Coronary artery (tissue), 2 donors: ENCODE measurements around the gene ADAMTS3.
A peak's percentile ranks its signal among the peaks of the same experiment; 100 is the strongest.

Experiments
- DNase-seq: peaks from one replicate; pipeline ENCODE4 v3.0.0-alpha.2; 2017; ENCODE audit warnings: low spot score
- H3K27ac ChIP-seq, 2 donors: fragments of 200-600 bp; sonication (generic); one replicate each; pipeline ENCODE4 v1.5.1; 2016 to 2019
- H3K4me3 ChIP-seq: fragments of 200-600 bp; sonication (generic); 2 replicates; pipeline ENCODE4 v1.5.1; 2016; ENCODE audit warnings: mild to moderate bottlenecking, moderate library complexity
- TF ChIP-seq, protein P1 (sequence below): fragments of 200-600 bp; sonication (generic); IDR thresholded peaks from one replicate; pipeline ENCODE4 v1.5.1; 2019; ENCODE audit warnings: antibody characterized with exemption

ADAMTS3 gene

DNA sequence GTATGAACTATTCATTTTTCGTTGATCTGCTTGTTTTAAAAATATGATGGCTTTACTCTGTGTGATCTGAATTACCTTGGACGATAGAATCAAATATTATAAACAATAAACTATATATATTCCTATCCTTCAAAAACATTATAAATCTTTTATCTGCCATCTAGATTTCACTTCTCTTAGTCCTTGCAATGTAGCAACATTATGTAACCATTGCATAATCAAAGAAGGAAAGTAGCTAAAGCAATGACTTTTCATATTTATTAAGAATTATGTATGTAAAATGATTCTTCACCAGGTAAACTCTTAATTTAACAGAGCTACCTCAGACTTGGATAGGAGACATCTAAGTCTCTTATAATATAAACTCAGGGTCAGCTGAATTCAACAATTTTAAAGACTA lies 210.5 kb downstream of the ADAMTS3 start:
- no peak overlapping the region for H3K27ac ChIP-seq
- no peak overlapping the region for H3K4me3 ChIP-seq
- no peak for DNase-seq
- TF ChIP-seq, protein P1, sequence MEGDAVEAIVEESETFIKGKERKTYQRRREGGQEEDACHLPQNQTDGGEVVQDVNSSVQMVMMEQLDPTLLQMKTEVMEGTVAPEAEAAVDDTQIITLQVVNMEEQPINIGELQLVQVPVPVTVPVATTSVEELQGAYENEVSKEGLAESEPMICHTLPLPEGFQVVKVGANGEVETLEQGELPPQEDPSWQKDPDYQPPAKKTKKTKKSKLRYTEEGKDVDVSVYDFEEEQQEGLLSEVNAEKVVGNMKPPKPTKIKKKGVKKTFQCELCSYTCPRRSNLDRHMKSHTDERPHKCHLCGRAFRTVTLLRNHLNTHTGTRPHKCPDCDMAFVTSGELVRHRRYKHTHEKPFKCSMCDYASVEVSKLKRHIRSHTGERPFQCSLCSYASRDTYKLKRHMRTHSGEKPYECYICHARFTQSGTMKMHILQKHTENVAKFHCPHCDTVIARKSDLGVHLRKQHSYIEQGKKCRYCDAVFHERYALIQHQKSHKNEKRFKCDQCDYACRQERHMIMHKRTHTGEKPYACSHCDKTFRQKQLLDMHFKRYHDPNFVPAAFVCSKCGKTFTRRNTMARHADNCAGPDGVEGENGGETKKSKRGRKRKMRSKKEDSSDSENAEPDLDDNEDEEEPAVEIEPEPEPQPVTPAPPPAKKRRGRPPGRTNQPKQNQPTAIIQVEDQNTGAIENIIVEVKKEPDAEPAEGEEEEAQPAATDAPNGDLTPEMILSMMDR: no peak

DNA sequence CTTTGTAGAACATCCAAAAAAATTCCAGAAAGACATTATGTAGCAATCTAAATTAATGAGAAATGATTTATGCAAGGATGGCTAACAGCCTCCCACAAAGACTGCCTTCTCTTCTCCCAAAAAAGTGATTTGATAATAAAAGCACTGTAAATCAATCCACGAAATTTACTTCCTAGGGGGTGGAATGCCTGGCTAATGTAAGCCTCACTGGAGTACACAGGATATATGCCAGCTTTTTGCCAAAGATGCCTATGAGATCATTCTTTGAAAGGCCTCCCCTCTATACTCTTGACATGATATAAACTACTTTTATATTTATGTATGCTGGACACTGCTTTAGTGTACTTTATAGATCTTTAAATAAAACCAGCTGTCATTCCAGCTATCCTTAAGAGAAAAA lies 211.1 kb downstream of the ADAMTS3 start:
- Histone ChIP-seq H3K4me3 (no peak overlapping the region), H3K27ac (no peak overlapping the region)
- TF ChIP-seq, protein P1: no peak
- no peak for DNase-seq

DNA sequence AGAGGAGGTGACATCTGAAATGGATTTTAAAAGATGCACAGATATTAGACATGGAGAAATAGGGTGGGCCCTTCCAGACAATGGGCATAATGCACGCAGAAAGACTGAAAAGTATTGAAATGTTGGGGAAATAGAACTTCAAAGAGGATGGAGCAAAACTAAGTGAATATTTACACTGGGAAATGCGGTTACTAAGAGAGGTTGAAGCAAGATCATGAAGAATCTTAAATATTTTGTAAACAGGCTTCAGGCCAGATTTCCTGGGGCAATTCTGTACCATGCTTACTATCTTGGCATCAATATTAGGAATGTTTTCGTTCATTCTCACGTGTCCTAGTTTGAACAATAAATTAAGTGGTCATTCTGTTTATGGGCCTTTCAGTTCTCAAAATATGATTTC lies 216.3 kb downstream of the ADAMTS3 start:
- Histone ChIP-seq H3K4me3 (no peak overlapping the region), H3K27ac (no peak overlapping the region)
- TF ChIP-seq, protein P1: no peak
- DNase-seq: no peak

DNA sequence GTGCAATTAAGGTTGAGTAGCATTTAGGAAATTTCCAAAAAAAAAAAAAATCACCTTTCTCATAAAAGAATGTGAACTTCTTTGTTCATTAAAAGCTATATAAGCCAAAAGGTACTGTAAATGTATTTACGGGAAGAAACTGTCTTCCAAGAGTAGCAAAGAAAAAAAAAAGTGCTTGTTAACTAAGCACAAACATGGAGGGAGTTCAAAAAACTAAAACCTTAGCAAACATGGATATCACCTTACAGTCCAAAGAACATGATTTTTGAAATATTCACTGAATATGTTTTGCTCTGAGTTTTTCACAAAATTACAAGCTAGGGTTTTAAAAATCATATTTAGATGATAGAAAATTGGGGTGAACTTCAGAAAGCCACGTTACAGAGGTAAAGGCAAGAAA lies 217.5 kb downstream of the ADAMTS3 start:
- DNase-seq: no peak

DNA sequence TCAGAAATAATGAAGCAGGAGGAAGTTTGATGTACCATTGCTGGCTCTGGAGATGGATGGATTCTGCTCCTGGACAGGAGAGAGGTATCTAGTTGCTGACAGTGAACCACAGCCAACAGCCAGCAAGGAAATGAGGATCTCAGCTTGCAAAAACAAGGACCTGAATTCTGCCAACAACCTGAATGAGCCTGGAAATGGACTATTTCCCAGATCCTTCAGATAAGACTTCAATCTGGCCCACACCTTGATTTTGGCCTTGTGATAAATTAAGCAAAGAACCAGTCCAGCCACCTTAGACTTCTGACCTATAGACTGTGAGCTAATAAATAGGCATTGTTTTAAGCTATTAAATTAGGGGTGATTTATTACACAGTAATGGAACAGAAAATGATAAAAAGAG lies 220.3 kb downstream of the ADAMTS3 start:
- Histone ChIP-seq H3K4me3 (no peak overlapping the region), H3K27ac (no peak overlapping the region)
- TF ChIP-seq, protein P1: no peak
- no peak for DNase-seq

More for the DNA sequence above, 217.5 kb downstream of the ADAMTS3 start:
- Histone ChIP-seq H3K27ac (no peak overlapping the region), H3K4me3 (no peak overlapping the region)
- TF ChIP-seq, protein P1: no peak

DNA sequence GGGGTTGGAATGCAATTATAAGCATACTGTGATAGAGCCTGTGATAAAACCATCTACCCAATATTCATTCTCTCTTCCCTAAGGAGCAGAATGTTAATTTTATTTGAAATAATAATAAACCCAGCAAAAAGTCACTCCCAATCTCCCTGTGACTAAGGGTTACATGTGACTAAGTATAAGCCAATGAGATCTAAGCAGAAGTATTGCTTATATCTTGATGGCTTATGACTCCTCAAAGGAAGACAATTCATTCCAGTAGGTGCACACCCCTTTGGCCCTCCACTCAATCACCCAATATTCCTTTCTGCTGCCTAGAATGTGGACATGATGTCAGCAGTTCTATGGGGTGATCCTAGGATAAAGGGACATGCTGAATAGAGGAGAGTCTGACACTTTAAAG lies 224.6 kb downstream of the ADAMTS3 start:
- TF ChIP-seq, protein P1: no peak
- no peak for DNase-seq
- H3K27ac ChIP-seq: no peak overlapping the region
- no peak overlapping the region for H3K4me3 ChIP-seq

DNA sequence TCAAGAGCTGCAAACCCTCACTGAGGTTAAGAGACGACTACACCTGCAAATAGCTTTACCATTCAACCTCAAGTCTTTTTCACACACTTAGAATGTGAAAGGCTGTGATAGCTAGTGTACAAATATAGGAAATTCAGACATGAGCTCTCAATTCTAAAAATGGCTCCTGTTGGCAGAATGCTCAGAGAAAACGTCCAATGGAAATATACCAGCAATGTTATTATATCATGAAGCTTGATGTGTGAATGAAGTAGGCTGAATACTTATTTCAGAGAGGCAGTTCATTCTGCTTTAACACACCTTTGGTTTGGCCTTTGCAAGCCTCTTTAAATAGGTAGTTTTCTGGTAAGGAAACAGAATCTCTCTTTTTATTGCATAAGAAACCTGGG lies 227.6 kb downstream of the ADAMTS3 start:
- H3K27ac ChIP-seq: peak overlapping the region in 1 of 2 donors; percentile 34
- H3K4me3 ChIP-seq: no peak overlapping the region
- TF ChIP-seq, protein P1: no peak
- DNase-seq: no peak
